Measurements from ENCODE around the gene KIAA1671.

Gene KIAA1671

GRCh38 chr22:25080855-25081254 lies 128.3 kb downstream of the KIAA1671 start:
- no peak overlapping the region for H3K4me3 ChIP-seq (ENCODE audit: low read depth in 1 of 2, low read length in 2 of 2)
- H3K27me3 ChIP-seq (ENCODE audit: control insufficient read depth in 1 of 2, insufficient read depth in 2 of 2, low read length in 2 of 2) = no peaks in the 10 kb centered on the region
- H3K4me1 ChIP-seq (ENCODE audit: insufficient read depth, low read length) = no peaks in the 10 kb centered on the region
- H3K36me3 ChIP-seq (ENCODE audit: insufficient read depth, low read length) = no peaks in the 10 kb centered on the region
- no peaks in the 10 kb centered on the region for H3K9me3 ChIP-seq (ENCODE audit: low read length)
- no peak overlapping the region for H3K9ac ChIP-seq (ENCODE audit: low read length)
- H3K27ac ChIP-seq (ENCODE audit: low read depth, low read length) = no peak overlapping the region

DNA sequence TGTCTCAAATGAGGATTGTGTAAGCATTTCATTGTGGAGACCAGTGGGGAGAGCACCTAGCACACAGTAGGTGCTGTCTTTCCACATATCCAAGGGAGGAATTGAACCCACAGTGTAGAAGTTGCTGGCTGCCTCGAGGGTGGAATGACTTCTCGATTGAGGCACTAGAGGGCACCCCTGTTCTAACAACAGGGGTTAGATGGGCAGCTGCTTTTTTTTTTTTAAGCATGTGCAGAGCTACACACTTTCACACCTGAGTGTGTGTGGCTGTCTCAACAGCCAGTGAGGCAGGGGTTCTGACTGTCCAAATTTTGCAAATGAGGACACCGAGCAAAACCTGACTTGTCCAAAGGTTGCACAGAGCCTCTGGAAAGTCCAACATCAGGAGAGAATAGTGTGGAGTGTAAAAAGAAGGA lies 128.9 kb downstream of the KIAA1671 start:
- Histone ChIP-seq H3K4me1 (ENCODE audit: insufficient read depth, low read length) (no peaks in the 10 kb centered on the region), H3K27ac (ENCODE audit: low read depth, low read length) (no peak overlapping the region), H3K36me3 (ENCODE audit: insufficient read depth, low read length) (no peaks in the 10 kb centered on the region), H3K9ac (ENCODE audit: low read length) (no peak overlapping the region), H3K9me3 (ENCODE audit: low read length) (no peaks in the 10 kb centered on the region), H3K27me3 (ENCODE audit: control insufficient read depth in 1 of 2, insufficient read depth in 2 of 2, low read length in 2 of 2) (no peaks in the 10 kb centered on the region), H3K4me3 (ENCODE audit: low read depth in 1 of 2, low read length in 2 of 2) (no peak overlapping the region)

DNA sequence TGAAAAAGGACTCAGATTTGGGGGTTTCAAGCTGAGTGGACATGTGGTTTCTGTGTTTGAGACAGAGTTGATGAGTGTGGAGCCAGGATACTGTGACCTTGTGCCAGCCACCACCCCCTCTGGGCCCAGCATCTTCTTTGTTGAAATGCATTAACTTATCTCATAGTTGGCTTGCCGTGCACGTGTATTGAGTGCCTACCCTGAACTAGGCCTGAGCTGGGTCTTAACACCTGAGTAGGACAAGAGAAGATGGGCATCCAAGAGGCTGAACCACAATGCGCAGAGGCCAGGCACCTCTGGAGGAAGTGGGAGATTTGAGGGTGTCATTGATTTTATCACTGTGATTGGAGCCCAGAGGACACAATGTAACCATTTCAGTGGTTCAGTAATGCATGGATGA lies 129.6 kb downstream of the KIAA1671 start:
- no peak overlapping the region for H3K27ac ChIP-seq (ENCODE audit: low read depth, low read length)
- no peaks in the 10 kb centered on the region for H3K4me1 ChIP-seq (ENCODE audit: insufficient read depth, low read length)
- no peak overlapping the region for H3K9ac ChIP-seq (ENCODE audit: low read length)

DNA sequence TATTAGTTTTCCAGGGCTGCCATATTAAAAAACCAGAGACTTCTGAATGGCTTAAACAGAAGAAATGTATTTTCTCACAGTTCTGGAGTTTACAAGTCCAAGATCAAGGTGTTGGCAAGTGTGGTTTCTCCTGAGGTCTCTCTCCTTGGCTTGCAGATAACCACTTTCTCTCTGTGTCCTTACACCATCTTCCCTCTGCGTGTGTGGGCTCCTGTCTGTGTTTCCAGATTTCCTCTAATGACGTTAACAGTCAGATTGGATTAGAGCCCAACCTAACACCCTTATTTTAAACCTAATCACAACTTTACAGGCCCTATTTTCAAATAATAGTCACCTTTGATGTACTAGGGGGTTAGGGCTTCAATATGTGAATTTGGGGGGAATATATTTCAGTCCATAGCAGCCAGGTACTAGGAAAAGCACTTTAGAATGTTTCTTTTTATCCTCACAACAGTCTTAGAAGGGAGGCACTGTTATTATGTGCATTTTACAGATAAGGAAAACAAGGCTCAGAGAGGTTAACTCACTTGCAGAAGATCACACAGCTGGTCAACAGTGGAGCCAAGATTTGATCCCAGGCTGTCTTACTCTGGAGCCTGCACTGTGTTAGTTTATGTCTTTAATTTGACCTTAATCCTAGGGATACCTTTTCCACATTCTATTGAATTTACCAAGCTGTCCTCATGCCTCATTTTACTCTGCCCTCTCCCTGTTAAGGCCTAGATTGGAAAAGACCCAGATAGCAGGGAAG lies 130.7 kb downstream of the KIAA1671 start:
- Histone ChIP-seq H3K27ac (ENCODE audit: low read depth, low read length) (no peak overlapping the region), H3K27me3 (ENCODE audit: control insufficient read depth in 1 of 2, insufficient read depth in 2 of 2, low read length in 2 of 2) (no peaks in the 10 kb centered on the region), H3K36me3 (ENCODE audit: insufficient read depth, low read length) (no peaks in the 10 kb centered on the region), H3K9ac (ENCODE audit: low read length) (no peak overlapping the region), H3K4me3 (ENCODE audit: low read depth in 1 of 2, low read length in 2 of 2) (no peak overlapping the region), H3K9me3 (ENCODE audit: low read length) (no peaks in the 10 kb centered on the region), H3K4me1 (ENCODE audit: insufficient read depth, low read length) (no peaks in the 10 kb centered on the region)

More for the DNA sequence above, 129.6 kb downstream of the KIAA1671 start:
- Histone ChIP-seq H3K36me3 (ENCODE audit: insufficient read depth, low read length) (no peaks in the 10 kb centered on the region), H3K27me3 (ENCODE audit: control insufficient read depth in 1 of 2, insufficient read depth in 2 of 2, low read length in 2 of 2) (no peaks in the 10 kb centered on the region), H3K9me3 (ENCODE audit: low read length) (no peaks in the 10 kb centered on the region), H3K4me3 (ENCODE audit: low read depth in 1 of 2, low read length in 2 of 2) (no peak overlapping the region)

DNA sequence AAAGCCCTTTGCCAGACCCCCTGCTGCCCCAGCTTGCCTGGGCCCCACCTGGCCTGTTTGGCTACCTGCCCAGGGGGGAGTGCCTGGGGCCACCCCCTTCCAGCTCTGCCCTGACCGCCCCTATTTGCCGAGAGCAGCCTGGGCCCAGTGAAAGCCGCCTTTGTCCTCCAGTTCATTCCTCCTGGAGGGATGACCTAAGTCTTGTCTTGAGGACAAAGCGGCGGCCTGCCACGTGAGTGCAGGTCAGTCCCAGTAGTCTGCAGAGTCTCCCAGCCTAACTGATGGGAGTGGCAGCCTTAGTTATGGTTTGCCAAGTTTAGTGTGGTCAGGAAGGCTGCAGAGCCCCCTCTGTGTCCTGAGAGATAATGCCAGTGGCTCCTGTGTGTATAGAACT lies 131.3 kb downstream of the KIAA1671 start:
- no peak overlapping the region for H3K4me3 ChIP-seq (ENCODE audit: low read depth in 1 of 2, low read length in 2 of 2)
- H3K36me3 ChIP-seq (ENCODE audit: insufficient read depth, low read length) = no peaks in the 10 kb centered on the region
- no peak overlapping the region for H3K9ac ChIP-seq (ENCODE audit: low read length)
- H3K27me3 ChIP-seq (ENCODE audit: control insufficient read depth in 1 of 2, insufficient read depth in 2 of 2, low read length in 2 of 2) = no peaks in the 10 kb centered on the region
- H3K4me1 ChIP-seq (ENCODE audit: insufficient read depth, low read length) = no peaks in the 10 kb centered on the region
- H3K27ac ChIP-seq (ENCODE audit: low read depth, low read length) = no peak overlapping the region
- no peaks in the 10 kb centered on the region for H3K9me3 ChIP-seq (ENCODE audit: low read length)

DNA sequence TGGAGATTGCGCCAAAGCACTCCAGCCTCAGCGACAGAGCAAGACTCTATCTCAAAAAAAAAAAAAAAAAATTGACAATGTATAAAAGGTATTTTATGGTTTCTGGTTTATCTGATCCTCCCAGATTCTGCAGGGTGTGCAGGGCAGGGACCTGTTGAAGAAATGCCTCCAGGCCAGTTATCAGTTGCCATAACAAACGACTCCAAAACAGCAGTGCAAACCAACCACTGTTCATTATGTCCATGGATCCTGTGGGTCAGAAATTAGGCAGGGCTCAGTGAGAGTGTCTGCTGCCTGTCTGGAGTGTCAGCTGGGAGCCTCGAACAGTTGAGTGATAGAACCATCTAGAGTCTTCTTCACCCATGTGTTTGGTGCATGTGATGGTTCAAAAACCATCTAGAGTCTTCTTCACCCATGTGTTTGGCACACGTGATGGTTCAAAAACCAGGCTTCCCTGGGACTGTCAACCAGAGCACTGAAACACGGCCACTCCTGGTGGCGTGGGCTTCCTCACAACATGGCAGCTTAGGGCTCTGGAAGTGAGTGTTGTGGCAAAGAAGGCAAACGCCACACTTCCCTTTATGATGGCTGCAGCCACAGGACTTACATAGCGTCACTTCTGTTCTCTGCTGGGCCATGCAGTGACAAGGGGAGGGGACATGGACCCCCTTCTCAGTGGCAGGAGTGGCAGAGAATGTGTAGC lies 132.0 kb downstream of the KIAA1671 start:
- Histone ChIP-seq H3K9me3 (ENCODE audit: low read length) (no peaks in the 10 kb centered on the region), H3K9ac (ENCODE audit: low read length) (no peak overlapping the region), H3K27ac (ENCODE audit: low read depth, low read length) (no peak overlapping the region), H3K27me3 (ENCODE audit: control insufficient read depth in 1 of 2, insufficient read depth in 2 of 2, low read length in 2 of 2) (no peaks in the 10 kb centered on the region), H3K36me3 (ENCODE audit: insufficient read depth, low read length) (no peaks in the 10 kb centered on the region), H3K4me3 (ENCODE audit: low read depth in 1 of 2, low read length in 2 of 2) (no peak overlapping the region), H3K4me1 (ENCODE audit: insufficient read depth, low read length) (no peaks in the 10 kb centered on the region)

GRCh38 chr22:25085156-25085555 lies 132.6 kb downstream of the KIAA1671 start:
- no peak overlapping the region for H3K9ac ChIP-seq (ENCODE audit: low read length)
- no peaks in the 10 kb centered on the region for H3K27me3 ChIP-seq (ENCODE audit: control insufficient read depth in 1 of 2, insufficient read depth in 2 of 2, low read length in 2 of 2)
- H3K9me3 ChIP-seq (ENCODE audit: low read length) = no peaks in the 10 kb centered on the region
- H3K4me3 ChIP-seq (ENCODE audit: low read depth in 1 of 2, low read length in 2 of 2) = no peak overlapping the region
- H3K27ac ChIP-seq (ENCODE audit: low read depth, low read length) = no peak overlapping the region
- no peaks in the 10 kb centered on the region for H3K4me1 ChIP-seq (ENCODE audit: insufficient read depth, low read length)
- H3K36me3 ChIP-seq (ENCODE audit: insufficient read depth, low read length) = no peaks in the 10 kb centered on the region

DNA sequence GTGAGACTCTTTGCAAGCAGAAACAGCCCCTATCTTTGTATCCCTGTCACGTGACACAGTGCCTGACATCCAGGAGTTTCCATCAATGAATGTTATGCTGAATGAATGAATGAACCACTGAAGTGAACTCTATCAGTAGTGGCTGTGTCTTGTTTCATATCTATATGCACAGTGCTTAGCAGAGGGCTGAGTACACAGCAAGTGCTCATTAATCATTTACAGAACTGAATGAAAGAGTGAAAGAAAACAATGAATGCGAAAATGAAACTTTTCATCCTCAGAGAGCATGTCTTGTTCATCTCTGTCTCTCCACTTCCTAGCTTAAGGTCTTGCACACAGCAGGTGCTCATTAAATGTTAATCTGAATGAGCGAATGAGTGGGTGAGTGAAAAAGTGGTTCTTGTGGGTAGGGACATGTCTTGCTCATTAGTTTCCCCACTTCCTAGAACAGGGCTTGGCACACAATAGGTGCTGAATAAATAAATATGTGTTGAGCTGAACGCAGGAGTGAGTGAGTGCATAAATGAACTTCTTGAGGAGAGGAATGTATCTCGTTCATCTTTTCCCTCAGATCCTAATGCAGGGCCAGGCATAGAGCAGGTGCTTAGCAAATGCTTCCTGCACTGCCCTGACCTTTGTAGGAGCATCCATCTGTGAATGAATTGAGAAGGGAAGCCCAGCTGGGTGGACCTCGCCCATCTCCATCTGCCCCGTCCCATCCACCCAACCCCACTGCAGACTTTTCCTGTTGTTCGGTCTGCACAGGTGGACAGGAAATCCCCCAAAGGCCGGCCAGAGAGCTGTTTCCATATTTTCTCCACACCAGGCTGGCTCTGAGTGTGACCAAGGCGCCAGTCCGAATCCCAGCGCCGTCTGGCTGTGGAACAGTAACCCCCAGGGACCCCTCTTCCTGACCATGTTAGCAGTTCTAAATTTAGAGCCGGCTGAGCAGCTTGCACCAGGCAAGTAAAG lies 133.7 kb downstream of the KIAA1671 start:
- H3K4me1 ChIP-seq (ENCODE audit: insufficient read depth, low read length) = no peaks in the 10 kb centered on the region

GRCh38 chr22:25086902-25087282 lies 134.4 kb downstream of the KIAA1671 start:
- H3K9ac ChIP-seq (ENCODE audit: low read length) = no peak overlapping the region
- H3K4me1 ChIP-seq (ENCODE audit: insufficient read depth, low read length) = no peaks in the 10 kb centered on the region
- H3K27ac ChIP-seq (ENCODE audit: low read depth, low read length) = no peak overlapping the region
- no peak overlapping the region for H3K4me3 ChIP-seq (ENCODE audit: low read depth in 1 of 2, low read length in 2 of 2)
- H3K9me3 ChIP-seq (ENCODE audit: low read length) = no peaks in the 10 kb centered on the region
- H3K27me3 ChIP-seq (ENCODE audit: control insufficient read depth in 1 of 2, insufficient read depth in 2 of 2, low read length in 2 of 2) = no peaks in the 10 kb centered on the region
- H3K36me3 ChIP-seq (ENCODE audit: insufficient read depth, low read length) = no peaks in the 10 kb centered on the region

More for the DNA sequence above, 133.7 kb downstream of the KIAA1671 start:
- Histone ChIP-seq H3K4me3 (ENCODE audit: low read depth in 1 of 2, low read length in 2 of 2) (no peak overlapping the region), H3K9ac (ENCODE audit: low read length) (no peak overlapping the region), H3K9me3 (ENCODE audit: low read length) (no peaks in the 10 kb centered on the region), H3K36me3 (ENCODE audit: insufficient read depth, low read length) (no peaks in the 10 kb centered on the region), H3K27ac (ENCODE audit: low read depth, low read length) (no peak overlapping the region), H3K27me3 (ENCODE audit: control insufficient read depth in 1 of 2, insufficient read depth in 2 of 2, low read length in 2 of 2) (no peaks in the 10 kb centered on the region)

- Histone ChIP-seq H3K4me3 (ENCODE audit: low read depth in 1 of 2, low read length in 2 of 2) (no peak overlapping the region), H3K27ac (ENCODE audit: low read depth, low read length) (no peak overlapping the region), H3K27me3 (ENCODE audit: control insufficient read depth in 1 of 2, insufficient read depth in 2 of 2, low read length in 2 of 2) (no peaks in the 10 kb centered on the region), H3K4me1 (ENCODE audit: insufficient read depth, low read length) (no peaks in the 10 kb centered on the region), H3K36me3 (ENCODE audit: insufficient read depth, low read length) (no peaks in the 10 kb centered on the region), H3K9me3 (ENCODE audit: low read length) (no peaks in the 10 kb centered on the region), H3K9ac (ENCODE audit: low read length) (no peak overlapping the region)
Observed at GRCh38 chr22:25090225-25090890, 137.8 kb downstream of the KIAA1671 start.

DNA sequence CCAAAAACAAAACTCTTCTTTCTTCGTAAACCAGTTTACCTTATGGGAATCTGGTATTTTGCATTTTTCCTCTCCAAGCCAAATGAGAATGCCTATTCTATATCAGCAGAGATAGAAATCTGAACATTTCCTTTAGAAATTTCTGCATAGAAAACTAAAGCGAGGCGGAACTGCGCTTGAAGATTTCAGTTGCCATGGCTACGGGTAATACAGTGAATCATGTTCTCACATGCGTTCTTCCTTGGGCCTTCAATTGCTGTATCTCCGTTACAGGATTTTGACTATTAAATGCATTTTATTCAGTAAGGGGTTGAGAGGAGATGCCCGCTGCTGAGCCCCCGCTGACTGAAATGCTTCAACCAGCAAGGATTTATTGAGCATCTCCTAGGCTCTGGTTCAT lies 138.9 kb downstream of the KIAA1671 start:
- Histone ChIP-seq H3K9ac (ENCODE audit: low read length) (no peak overlapping the region), H3K9me3 (ENCODE audit: low read length) (no peaks in the 10 kb centered on the region), H3K27me3 (ENCODE audit: control insufficient read depth in 1 of 2, insufficient read depth in 2 of 2, low read length in 2 of 2) (no peaks in the 10 kb centered on the region), H3K36me3 (ENCODE audit: insufficient read depth, low read length) (no peaks in the 10 kb centered on the region), H3K4me3 (ENCODE audit: low read depth in 1 of 2, low read length in 2 of 2) (no peak overlapping the region), H3K4me1 (ENCODE audit: insufficient read depth, low read length) (no peaks in the 10 kb centered on the region), H3K27ac (ENCODE audit: low read depth, low read length) (no peak overlapping the region)
